ENCODE data around the gene ATP2A2.

GRCh38 chr12:110307372-110307771 is 26.3 kb downstream of the ATP2A2 start:
- TF ChIP-seq CTCF (IDR thresholded peaks at IDR 0.05) (no peak), EZH2 (IDR thresholded peaks at IDR 0.05) (no peak)

Data from neural progenitor cell (in vitro differentiated cells).